HG02588 (cell line): ENCODE measurements around the gene KIAA0930.
"Not testable (repeated sequence)": the region's sequence is repeated elsewhere in the genome, so short reads cannot be mapped to it uniquely, and the experiment has no call there.

Experiments
- ATAC-seq: cut with Tn5 transposase; IDR thresholded peaks from one replicate; pipeline ENCODE4 v1.9.1; 2021; ENCODE audit warnings: mild to moderate bottlenecking, moderate library complexity; ENCODE audit not compliant: unreplicated experiment

KIAA0930 gene

GRCh38 chr22:45263463-45264269, 23.0 kb upstream of the KIAA0930 start:
- peak; percentile 75 for ATAC-seq

- ATAC-seq, result peak; percentile 26
These were observed 22.3 kb upstream of the KIAA0930 start for GRCh38 chr22:45262931-45263462.

GRCh38 chr22:45262195-45262930, 21.7 kb upstream of the KIAA0930 start:
- no peak for ATAC-seq

- no peak for ATAC-seq
These were observed 20.9 kb upstream of the KIAA0930 start for GRCh38 chr22:45261407-45262088.

GRCh38 chr22:45260395-45260759, 19.7 kb upstream of the KIAA0930 start:
- not testable (repeated sequence) for ATAC-seq

GRCh38 chr22:45259754-45260394, 19.2 kb upstream of the KIAA0930 start:
- ATAC-seq, result no peak

GRCh38 chr22:45257941-45258340, 17.2 kb upstream of the KIAA0930 start:
- ATAC-seq, result not testable (repeated sequence)

- no peak for ATAC-seq
These were observed 14.1 kb upstream of the KIAA0930 start for GRCh38 chr22:45254789-45255278.

GRCh38 chr22:45254388-45254787, 13.7 kb upstream of the KIAA0930 start:
- ATAC-seq, result no peak

GRCh38 chr22:45253039-45253641, 12.4 kb upstream of the KIAA0930 start:
- ATAC-seq, result no peak

- no peak for ATAC-seq
These were observed 11.1 kb upstream of the KIAA0930 start for GRCh38 chr22:45251825-45252224.

GRCh38 chr22:45248832-45249561, 8.3 kb upstream of the KIAA0930 start:
- ATAC-seq, result peak; percentile 50

- ATAC-seq, result no peak
These were observed 5.6 kb upstream of the KIAA0930 start for GRCh38 chr22:45246060-45246985.

- no peak for ATAC-seq
These were observed 4.2 kb upstream of the KIAA0930 start for GRCh38 chr22:45244916-45245315.

- ATAC-seq, result no peak
These were observed 2.1 kb upstream of the KIAA0930 start for GRCh38 chr22:45242778-45243191.

- ATAC-seq, result no peak
These were observed 437 bp downstream of the KIAA0930 start for GRCh38 chr22:45240104-45240809.

- no peak for ATAC-seq
These were observed 1.0 kb downstream of the KIAA0930 start for GRCh38 chr22:45239681-45240051.
